Measurements from ENCODE around the gene CTIF. TPM values are rescaled to one million over a fixed set of nuclear protein-coding genes. Genes with fewer than 3 reads are reported as not detected.

CTIF gene
- polyA plus RNA-seq, 3 donors, result 0.38 to 8.7 (median 1.2) TPM

GRCh38 chr18:48825101-48825745 lies 286.4 kb downstream of the CTIF start:
- H3K9ac ChIP-seq (ENCODE audit: insufficient read depth, low read length, poor library complexity, severe bottlenecking), result no peak overlapping the region
- no peaks in the 10 kb centered on the region for H3K4me1 ChIP-seq (ENCODE audit: control insufficient read depth in 1 of 2, insufficient read depth in 2 of 2, low read length in 2 of 2)
- WGBS (ENCODE audit: insufficient coverage), result 95% methylated on average over 5 of the region's 6 CpGs
- intact Hi-C loops (cut with micrococcal nuclease), result no loop called here
- no peak overlapping the region for H3K27ac ChIP-seq (ENCODE audit: low read depth in 1 of 2, low read length in 2 of 2)
- H3K4me3 Mint-ChIP-seq, result no peak overlapping the region
- H3K36me3 Mint-ChIP-seq, result peaks cover 35 to 51% of the 10 kb centered on the region in 2 donors
- no peaks in the 10 kb centered on the region for H3K27me3 ChIP-seq (ENCODE audit: control insufficient read depth in 2 of 2, insufficient read depth in 2 of 2, low read length in 2 of 2)
- no peak overlapping the region for H2AFZ ChIP-seq (ENCODE audit: insufficient read depth, low read depth, low read length, poor library complexity, severe bottlenecking)
- peaks cover 18% of the 10 kb centered on the region for H3K4me1 Mint-ChIP-seq
- no peak overlapping the region for H3K4me3 ChIP-seq (replicated peaks in 1 of 3; ENCODE audit: low read depth in 2 of 3, low read length in 3 of 3)
- H3K9me3 Mint-ChIP-seq, result peaks cover 4 to 8% (median 5%) of the 10 kb centered on the region in 7 donors
- no peak overlapping the region for H3K27ac Mint-ChIP-seq
- TF ChIP-seq, protein P1, sequence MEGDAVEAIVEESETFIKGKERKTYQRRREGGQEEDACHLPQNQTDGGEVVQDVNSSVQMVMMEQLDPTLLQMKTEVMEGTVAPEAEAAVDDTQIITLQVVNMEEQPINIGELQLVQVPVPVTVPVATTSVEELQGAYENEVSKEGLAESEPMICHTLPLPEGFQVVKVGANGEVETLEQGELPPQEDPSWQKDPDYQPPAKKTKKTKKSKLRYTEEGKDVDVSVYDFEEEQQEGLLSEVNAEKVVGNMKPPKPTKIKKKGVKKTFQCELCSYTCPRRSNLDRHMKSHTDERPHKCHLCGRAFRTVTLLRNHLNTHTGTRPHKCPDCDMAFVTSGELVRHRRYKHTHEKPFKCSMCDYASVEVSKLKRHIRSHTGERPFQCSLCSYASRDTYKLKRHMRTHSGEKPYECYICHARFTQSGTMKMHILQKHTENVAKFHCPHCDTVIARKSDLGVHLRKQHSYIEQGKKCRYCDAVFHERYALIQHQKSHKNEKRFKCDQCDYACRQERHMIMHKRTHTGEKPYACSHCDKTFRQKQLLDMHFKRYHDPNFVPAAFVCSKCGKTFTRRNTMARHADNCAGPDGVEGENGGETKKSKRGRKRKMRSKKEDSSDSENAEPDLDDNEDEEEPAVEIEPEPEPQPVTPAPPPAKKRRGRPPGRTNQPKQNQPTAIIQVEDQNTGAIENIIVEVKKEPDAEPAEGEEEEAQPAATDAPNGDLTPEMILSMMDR (IDR thresholded peaks at IDR 0.05), result no peak
- H3K36me3 ChIP-seq (replicated peaks in 1 of 2; ENCODE audit: control insufficient read depth in 1 of 2, insufficient read depth in 2 of 2, low read length in 2 of 2), result peaks cover 0 to under 1% of the 10 kb centered on the region in 2 donors
- H4K20me1 ChIP-seq (ENCODE audit: insufficient read depth, low read length), result no peaks in the 10 kb centered on the region
- no peaks in the 10 kb centered on the region for H3K9me3 ChIP-seq (replicated peaks in 1 of 2; ENCODE audit: control insufficient read depth in 1 of 2, insufficient read depth in 1 of 2, low read length in 2 of 2)
- no peak overlapping the region for H3K4me2 ChIP-seq (replicated peaks; ENCODE audit: extremely low read depth, low read length, poor library complexity, severe bottlenecking)
- no peak for DNase-seq
- H3K79me2 ChIP-seq (ENCODE audit: insufficient read depth, low read length), result no peaks in the 10 kb centered on the region
- peaks cover 2 to 9% (median 7%) of the 10 kb centered on the region in 3 donors for H3K27me3 Mint-ChIP-seq (ENCODE audit: low read depth in 3 of 3)

DNA sequence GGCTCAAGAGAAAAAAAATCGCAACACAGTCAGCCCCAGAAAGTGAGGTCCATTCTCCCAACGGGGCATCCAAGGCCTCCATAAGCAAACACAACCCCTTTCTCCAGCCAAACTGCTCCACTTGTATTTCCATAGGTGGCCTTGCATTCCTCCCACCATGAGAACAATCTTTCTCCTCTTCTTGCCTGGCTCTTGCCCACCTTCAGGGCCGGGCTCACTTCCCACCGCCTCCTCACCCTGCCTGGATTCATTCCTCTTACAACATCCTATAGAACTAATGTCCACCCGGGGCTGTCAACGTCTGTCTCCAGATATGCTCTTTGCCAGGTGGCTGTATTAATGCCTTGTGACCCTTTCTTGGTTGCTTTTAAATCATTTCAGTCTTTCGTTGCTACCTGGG lies 287.4 kb downstream of the CTIF start:
- 99% methylated on average over 7 of the region's 7 CpGs for whole genome bisulfite sequencing (ENCODE audit: insufficient coverage)
- Mint-ChIP-seq H3K27me3 (ENCODE audit: low read depth in 3 of 3) (peaks cover 0 to 10% (median 5%) of the 10 kb centered on the region in 3 donors), H3K4me3 (no peak overlapping the region), H3K27ac (no peak overlapping the region), H3K36me3 (peaks cover 30 to 47% of the 10 kb centered on the region in 2 donors), H3K4me1 (peaks cover 13% of the 10 kb centered on the region), H3K9me3 (peaks cover 4 to 8% (median 5%) of the 10 kb centered on the region in 7 donors)
- Histone ChIP-seq H3K27me3 (ENCODE audit: control insufficient read depth in 2 of 2, insufficient read depth in 2 of 2, low read length in 2 of 2) (no peaks in the 10 kb centered on the region), H3K9me3 (replicated peaks in 1 of 2; ENCODE audit: control insufficient read depth in 1 of 2, insufficient read depth in 1 of 2, low read length in 2 of 2) (no peaks in the 10 kb centered on the region), H4K20me1 (ENCODE audit: insufficient read depth, low read length) (no peaks in the 10 kb centered on the region), H3K4me3 (replicated peaks in 1 of 3; ENCODE audit: low read depth in 2 of 3, low read length in 3 of 3) (no peak overlapping the region), H3K9ac (ENCODE audit: insufficient read depth, low read length, poor library complexity, severe bottlenecking) (no peak overlapping the region), H3K4me2 (replicated peaks; ENCODE audit: extremely low read depth, low read length, poor library complexity, severe bottlenecking) (no peak overlapping the region), H2AFZ (ENCODE audit: insufficient read depth, low read depth, low read length, poor library complexity, severe bottlenecking) (no peak overlapping the region), H3K4me1 (ENCODE audit: control insufficient read depth in 1 of 2, insufficient read depth in 2 of 2, low read length in 2 of 2) (peaks cover 0 to under 1% of the 10 kb centered on the region in 2 donors), H3K27ac (ENCODE audit: low read depth in 1 of 2, low read length in 2 of 2) (no peak overlapping the region), H3K36me3 (replicated peaks in 1 of 2; ENCODE audit: control insufficient read depth in 1 of 2, insufficient read depth in 2 of 2, low read length in 2 of 2) (no peaks in the 10 kb centered on the region), H3K79me2 (ENCODE audit: insufficient read depth, low read length) (no peaks in the 10 kb centered on the region)
- intact Hi-C loops (cut with micrococcal nuclease), result no loop called here
- TF ChIP-seq, protein P1 (IDR thresholded peaks at IDR 0.05), result no peak
- DNase-seq, result no peak
